DMS 273 (cell line): ENCODE measurements around the gene CACNA1A.
A peak's percentile ranks its signal among the peaks of the same experiment; 100 is the strongest.
"Not testable (repeated sequence)": the region's sequence is repeated elsewhere in the genome, so short reads cannot be mapped to it uniquely, and the experiment has no call there.

ENCODE experiments used
- DNase-seq: peaks from one replicate; lab custom pipeline; 2025; ENCODE audit not compliant: unreplicated experiment; lab: John Stamatoyannopoulos, UW

CACNA1A gene

DNA sequence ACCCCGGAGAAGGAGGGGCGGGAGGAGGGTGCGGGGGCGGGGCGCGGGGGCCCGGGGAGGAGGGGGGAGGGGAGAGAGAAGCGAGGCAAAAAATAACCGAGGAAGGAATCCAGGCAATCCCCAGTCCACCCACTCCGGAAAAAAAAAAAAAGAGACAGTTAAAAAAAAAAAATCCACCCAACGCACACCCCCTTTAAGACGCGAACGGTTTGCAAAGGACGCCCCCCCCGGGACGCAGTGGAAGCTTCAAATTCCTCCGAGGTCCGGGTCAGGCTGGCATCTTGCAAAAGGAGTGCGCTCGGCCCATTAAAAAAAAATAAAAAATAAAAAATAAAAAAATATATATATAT is at the start of gene CACNA1A:
Gene CACNA1A, minus strand, starts transcription at position 9 of the 350 bp plus-strand sequence. CDS start 255 bp downstream, outside the sequence.
- peak; percentile 20 for DNase-seq

DNA sequence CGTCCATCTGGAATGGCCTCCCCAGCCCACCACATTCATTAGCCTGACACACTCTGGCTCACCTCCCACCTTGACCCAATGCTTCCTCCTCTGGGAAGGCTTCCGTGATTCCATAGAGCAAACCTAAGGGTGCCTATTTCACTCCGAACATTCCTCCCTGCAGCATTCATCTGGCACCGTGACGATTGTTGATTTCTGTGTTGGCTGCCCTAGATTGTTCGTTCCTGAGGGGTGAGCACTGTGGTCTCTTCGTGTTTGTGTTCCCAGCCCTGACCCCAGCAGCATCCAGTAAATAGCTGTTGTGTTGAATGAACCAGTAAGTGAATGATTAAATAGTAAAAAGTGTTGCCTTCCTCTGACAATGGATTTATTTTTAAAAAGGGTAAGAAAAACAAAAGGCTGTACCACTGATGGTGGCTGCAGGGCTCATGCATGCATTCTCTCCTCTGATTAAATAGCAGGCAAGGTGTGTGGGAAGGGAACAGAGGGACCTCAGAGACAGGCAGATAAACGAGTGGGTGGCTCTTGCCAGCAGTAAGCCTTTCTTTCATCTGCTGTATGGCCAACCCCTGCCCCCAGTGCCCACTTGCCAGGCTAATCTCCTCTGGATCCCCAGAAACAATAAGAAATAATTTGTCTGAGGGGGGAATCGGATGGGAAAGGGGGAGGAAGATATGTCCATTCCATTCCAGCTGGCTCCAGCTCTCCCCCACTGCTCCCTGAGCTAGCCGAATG is 48.4 kb upstream of the CACNA1A start:
- DNase-seq = no peak

DNA sequence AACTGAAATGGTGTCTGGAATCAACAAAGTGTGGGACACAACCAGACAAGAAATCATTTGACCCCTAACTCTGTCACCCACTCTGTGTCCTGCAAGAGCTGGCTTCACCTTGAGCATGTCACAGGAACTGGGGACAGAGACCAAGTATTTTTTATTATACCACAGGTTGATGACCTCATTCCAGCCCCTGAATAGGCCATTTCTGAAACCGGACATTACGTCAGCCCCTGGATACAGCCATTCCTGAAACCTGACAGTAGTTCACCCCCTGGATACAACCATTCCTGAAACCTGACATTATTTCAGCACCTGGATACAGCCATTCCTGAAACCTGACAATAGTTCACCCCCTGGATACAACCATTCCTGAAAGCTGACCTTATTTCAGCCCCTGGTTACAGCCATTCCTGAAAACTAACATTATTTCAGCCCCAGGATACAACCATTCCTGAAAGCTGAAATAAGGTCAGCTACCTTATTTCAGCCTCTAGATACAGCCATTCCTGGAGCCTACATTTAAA is 47.7 kb upstream of the CACNA1A start:
- DNase-seq = no peak

DNA sequence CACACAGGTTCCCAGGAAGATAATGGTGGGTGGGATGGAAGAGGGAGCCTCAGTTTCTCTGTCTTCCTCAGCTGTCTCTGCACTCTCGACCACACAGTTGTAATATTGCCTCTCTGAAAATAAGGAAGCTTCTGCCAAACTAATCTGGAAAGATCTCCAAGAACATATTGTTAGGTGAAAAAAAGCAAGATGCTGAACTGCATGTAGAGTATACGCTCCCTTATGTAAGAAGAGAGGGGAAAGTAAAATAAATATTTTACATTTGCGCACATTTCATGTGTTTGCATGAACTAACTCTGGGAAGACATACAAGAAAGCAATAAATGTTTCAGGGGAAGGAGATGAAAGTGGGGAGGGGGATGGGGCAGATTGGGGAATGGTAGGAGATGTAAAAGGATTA is 41.9 kb upstream of the CACNA1A start:
- DNase-seq = no peak

DNA sequence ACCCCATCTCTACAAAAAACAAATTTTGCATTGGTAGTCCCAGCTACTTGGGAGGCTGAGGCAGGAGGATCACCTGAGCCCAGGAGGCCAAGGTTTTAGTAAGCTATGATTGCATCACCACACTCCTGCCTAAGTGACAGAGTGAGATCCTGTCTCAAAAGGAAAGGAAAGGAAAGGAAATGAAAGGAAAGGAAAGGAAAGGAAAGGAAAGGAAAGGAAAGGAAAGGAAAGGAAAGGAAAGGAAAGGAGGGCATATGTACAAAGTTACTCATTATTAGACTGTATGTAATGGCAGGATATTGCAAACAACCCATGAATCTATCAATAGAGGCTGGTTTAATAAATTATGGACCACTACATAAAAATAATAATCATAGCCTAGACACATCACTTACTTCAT is 40.8 kb upstream of the CACNA1A start:
- DNase-seq = no peak

DNA sequence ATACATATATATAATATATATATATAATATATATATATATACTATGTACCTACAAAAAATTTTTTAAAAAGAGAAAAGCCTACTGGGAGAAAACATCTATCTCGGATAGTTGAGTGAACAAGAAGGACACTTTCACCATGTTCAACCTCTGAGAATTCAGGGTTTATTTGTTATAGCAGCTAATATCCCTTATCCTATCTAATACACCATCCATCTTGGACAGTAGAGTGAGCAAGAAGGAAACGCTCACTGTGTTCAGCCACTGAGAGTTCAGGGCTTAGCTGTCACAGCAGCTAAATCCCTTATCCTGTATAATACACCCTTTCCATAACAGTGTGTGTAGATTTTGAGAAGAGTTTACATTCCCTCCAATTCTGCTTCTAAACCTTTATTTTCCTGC is 38.1 kb upstream of the CACNA1A start:
- no peak for DNase-seq

DNA sequence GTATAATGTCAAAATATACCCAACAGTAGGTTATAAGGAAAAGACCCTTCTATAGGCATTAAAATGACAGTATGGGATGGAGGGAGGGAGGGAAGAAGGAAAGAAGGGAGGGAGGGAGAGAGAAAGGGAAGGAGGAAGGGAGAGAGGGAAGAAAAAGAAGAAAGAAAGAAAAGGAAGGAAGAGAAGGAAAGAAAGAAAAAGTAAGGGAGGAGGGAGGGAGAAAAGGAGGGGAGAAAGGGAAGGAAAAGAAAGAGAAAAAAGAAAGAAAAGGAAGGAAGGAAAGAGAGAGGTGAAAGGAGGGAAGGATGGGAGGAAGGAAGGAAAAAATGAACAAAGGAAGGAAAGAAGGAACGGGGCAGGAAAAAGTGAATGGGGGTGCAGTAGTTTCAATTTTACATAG is 35.3 kb upstream of the CACNA1A start:
- DNase-seq = no peak

DNA sequence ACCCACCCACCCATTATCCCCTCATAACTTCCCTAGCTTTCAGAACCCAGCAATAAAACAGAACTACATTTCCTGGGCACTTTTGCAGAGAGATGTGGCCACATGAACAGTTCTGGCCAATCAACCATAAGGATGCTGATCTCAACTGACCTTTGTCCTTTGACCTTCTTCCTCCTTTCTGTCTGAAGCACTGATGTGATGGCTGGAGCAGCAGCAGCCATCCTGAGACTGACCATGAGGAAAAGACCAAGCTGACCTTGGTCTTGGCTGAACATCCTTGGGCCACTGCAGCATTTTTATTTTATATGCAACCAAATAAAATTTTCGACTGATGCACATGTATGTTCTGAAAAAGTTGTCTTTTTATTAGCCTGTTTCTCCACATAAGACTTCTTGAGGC is 33.1 kb upstream of the CACNA1A start:
- DNase-seq = no peak

DNA sequence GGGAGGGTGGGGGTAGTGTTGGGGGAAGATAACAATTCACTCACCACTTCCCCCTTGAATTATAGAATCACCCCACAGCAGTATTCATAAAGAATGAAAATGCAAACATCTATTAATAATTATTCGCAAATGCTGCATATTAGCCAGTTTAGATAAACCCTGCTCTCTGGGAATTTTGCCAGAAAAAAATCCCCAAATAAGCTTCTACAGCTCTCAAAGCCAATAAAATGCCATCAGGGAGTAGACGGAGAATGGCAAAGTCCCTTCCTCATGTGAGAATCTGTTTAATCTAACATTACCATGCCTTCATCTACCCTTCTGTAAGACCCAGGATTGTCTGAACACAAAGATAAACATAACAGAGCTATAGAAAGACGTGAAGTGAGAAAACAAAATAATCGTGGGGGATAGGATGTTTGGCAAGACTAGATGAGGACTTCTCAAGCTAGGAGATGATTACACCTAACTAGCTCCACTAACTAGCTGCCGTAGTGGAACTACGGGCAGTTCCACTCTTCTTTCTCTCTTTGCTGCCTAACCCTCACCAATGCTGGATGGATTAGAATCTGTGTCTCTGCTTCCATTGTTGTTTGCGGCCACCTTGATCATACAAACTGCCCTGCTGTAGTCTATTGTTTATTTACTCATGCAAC is 32.4 kb upstream of the CACNA1A start:
- DNase-seq = no peak

DNA sequence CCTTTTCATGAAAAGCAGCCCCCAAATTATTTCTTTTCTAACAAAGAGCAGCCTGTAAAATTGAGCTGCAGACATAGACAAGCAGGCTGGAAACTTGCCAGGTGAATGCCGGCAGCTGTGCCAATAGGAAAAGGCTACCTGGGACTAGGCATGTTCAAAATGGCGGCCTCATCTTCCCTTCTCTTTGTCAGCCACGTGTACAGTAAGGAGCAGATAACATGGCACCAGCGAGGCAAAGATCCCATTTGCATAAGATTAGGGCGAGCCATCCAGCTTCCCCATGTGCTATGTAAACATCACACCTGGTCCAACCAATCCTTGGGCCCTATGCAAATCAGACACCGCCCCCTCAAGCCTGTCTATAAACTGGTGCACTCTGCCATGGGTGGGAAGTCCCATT is 31.2 kb upstream of the CACNA1A start:
- peak; percentile 36 for DNase-seq

DNA sequence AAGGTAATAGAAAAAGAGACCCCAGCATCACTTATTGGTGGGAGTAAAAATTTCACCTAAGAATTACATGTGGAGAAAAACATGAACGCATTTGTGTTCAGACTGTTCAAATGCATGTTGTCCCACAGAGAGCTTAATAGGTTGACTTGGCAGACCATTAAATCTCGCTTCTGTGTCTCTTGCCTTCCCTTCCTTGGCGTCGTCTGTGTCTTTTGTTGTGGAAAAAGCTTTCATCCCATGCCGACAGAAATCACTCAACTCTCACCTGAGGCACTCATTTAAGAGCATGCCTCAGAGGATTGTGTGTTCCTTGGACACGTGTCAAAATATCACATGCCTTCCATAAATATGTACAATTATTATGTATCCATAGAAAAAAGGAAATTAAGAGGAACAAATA is 24.4 kb upstream of the CACNA1A start:
- DNase-seq = no peak

DNA sequence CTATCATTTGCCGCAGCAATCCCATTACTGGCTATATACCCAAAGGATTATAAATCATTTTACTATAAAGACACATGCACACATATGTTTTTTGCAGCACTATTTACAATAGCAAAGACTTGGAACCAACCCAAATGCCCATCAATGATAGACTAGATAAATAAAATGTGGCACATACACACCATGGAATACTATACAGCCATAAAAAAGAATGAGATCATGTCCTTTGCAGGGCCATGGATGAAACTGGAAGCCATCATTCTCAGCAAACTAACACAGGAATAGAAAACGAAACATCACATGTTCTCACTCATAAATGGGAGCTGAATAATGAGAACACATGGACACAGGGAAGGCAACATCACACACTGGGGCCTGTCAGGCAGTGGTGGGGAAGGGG is 23.4 kb upstream of the CACNA1A start:
- DNase-seq = not testable (repeated sequence)

DNA sequence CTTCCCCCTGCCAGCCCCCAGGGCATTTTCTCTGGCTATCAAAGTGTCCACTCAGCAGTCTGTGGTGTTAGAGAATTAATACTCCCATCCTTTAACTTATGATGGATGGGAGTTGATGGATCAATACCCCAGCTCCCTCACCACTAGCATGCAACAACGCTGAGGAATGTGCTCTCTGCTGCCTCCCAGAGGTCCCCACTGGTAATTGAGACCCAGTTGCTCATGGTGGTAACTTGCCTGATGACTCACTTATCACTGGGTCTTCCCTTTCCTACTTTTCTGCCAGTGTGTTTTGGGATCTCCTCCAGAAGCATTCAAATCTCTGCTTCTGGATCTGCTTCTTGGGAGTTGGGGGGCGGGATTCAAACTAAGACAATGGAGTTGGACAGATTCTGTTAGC is 20.3 kb upstream of the CACNA1A start:
- DNase-seq = peak; percentile 46

DNA sequence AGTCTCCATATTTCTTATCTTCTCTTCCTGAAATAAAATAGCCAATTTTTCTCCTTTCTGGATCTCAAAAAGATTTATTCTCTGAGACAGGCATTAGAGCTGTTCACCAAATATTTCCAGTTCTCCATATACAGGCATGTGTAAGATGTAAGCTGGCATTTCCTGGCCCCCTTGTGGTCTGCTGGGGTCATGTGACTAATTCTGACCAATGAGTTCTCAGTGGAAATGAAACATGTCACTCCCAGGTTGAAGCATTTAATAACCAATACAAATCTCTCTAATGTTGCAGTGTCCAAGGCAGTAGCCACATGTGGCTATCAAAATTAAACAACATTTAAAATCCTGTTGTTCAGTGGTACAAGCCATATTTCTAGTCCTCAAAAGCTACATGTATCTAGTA is 14.8 kb upstream of the CACNA1A start:
- DNase-seq = no peak

DNA sequence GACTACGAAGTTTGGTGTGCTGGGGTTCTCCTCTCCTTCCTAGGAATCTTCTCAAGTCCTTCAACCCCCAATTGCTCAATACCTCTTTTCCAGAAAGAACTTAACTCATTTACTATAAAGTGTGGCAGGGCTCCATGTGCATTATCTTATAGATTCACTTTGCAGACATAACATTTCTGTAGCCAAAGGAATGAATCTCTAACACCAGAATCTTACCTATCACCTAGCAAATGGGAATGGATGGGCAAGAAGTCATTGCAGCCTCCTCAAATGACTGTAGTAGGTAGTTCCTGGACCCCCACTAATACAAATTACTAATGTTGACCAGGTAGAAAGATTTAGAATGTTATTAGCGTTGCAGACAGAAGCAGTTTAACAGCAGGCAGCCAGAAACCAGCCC is 5.7 kb upstream of the CACNA1A start:
- DNase-seq = no peak

DNA sequence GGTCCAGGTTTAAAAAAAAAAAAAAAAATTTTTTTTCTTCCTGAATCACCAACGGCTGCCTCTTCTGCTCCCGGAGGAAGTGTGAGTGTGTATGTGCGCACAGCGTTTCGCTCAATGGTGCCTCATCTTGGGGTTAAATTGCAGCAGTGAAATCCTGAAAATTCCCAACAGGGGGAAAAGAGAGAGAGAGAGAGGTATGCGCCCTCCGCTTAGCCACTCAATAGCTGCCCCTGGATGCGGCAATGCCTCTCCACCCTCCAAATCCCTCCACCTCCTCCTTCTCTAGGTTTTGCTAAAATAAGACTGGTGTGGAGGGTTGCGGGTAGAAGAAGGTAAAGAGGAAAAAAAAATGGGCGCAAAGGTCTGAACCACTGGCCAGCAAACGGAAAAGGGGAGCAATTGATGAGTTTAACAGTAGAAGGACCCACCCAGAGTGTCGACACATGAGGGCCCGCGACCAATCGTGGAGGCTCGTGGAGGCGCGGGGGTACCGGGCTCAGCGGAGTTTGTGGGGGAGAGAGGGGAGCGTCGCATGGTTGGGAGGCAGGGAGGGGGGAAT is 853 bp upstream of the CACNA1A start:
- DNase-seq = no peak

DNA sequence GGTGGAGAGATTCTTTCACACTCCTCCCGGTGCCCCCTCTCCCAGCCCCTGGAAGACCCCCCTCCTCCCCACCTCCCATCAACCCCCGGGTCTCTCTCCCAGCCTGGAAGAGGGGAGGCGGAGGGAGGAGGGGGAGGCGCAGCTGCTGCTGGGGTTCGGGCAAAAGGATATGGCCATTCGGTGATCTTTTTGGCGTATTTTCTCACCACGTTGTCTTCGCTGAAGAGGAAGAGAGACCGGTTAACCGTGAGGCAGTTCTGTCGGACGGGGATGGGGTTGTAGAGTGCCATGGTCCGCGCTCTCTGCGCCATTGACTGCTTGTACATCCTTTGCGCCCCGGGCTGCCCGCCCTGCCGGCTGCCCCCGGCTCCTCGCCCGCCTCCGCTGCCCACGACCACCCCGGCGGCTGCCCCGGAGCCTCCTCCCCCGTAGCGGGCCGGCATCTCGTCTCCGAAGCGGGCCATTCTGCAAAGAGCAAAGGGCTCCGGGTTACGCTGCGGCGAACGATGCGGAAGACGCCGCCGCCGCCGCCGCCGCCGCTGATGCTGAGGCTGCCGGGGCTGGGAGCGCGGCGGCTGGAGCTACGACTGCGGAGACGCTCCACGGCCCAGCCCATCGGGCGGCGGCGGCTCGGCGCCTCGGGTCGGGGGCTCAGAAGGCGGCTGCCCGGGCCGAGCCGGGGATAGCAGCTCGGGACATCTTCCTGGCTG is 363 bp downstream of the CACNA1A start:
- peak; percentile 43 for DNase-seq

DNA sequence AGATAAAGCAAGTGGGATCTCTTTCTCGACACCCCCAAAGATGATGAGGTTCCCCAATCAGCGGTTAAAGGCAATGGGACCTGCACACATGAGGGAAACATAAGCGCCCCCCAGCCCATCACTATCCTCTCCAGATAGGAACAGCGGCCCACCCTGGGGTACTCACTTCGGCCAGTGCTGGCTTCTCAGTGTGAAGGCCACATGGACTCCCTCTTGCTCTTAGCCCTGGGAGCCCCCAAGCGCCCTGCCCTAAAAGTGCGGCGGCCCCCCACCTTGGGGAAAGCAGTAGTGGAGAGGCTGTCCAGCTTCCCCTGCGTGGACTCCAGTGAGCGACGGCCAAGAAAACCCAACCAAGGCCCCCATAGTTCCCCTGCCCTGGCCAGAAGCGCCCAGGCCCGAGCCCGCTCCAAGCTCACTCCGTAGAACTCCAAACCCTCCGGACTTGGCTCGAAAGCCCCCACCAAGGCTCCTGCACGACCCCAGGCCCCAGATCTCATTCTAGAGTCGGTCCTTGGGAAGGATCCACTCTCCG is 1.0 kb downstream of the CACNA1A start:
- no peak for DNase-seq

DNA sequence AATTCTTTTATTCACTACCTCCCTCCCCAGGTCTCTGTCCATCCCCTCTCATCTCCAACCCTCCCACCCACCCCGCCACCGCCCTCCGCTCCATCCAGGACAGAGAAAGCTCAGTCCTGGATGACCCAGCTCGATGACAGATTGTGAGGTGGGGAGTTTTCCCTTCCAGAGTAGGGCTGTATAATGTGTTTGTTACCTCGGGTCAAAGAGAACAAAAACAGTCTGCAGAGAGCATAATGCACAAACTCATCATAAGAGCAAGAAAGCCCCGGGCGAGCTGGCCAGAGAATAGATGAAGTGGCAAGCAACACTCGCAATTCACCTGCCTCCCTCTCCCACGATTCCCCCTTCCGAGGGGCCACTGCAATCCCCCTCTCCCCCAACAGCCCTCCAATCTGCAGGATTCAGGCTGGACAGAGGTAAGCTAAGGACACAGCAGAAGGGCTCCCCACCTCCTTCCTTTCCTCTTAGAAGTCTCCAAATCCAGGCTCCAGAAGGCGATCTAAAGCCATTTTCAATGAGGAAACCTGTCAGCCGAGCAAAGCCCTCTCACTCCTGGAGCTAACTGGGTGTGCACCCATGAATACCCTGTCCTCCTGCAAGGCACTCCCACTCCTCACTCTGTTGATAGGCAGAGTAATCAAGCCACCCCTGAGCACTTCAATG is 2.6 kb downstream of the CACNA1A start:
- no peak for DNase-seq

DNA sequence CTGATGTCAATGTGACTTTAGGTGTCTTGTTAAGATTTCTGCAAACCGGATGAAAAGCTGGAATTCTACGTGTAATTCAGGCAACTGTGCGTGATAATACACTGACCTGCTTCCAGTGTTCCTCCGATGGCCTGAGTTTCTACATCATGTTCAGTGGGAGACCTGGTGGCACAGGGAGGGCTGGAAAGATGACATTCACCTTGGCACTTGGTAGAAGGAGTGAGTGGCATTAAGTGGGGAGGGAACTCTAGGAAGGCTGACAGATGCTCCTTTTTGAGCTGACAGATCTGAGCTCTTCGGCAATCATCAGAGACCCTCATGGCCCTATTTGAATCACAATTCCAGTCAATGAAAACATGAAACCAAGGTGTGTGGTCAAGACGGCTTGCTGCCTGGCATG is 4.0 kb downstream of the CACNA1A start:
- DNase-seq = no peak

DNA sequence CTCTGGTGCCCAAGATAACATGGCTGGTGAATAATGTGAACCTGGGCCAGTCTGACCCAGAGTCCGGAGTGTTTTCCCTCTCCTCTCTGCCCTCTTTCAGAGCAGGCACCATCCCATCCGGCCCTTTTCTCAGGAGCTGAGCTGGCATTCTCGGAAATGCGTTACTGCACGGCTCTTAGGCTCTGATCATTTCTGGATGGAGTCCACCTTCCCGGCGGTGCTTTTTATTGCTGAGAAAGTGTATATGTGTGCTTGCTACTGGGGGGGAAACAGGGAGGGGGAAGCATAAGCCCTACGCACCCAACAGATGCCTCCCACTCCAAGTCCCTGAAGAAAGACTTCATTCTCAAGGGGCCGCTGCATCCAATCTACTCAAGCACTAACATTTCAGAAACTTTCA is 6.6 kb downstream of the CACNA1A start:
- no peak for DNase-seq
